HG03521 (cell line): ENCODE results near the gene ALDH4A1.
"Not testable (repeated sequence)": the region's sequence is repeated elsewhere in the genome, so short reads cannot be mapped to it uniquely, and the experiment has no call there.

Experiments
- ATAC-seq: cut with Tn5 transposase; IDR thresholded peaks from one replicate; pipeline ENCODE4 v1.9.1; 2021; ENCODE audit warnings: mild to moderate bottlenecking, moderate library complexity; ENCODE audit not compliant: unreplicated experiment

The ALDH4A1 gene

GRCh38 chr1:18858070-18858688, 44.2 kb downstream of the ALDH4A1 start:
- no peak for ATAC-seq

GRCh38 chr1:18856435-18856834, 45.9 kb downstream of the ALDH4A1 start:
- ATAC-seq = no peak

GRCh38 chr1:18855573-18855972, 46.8 kb downstream of the ALDH4A1 start:
- no peak for ATAC-seq

GRCh38 chr1:18854331-18855025, 47.9 kb downstream of the ALDH4A1 start:
- ATAC-seq = no peak

GRCh38 chr1:18852501-18852900, 49.9 kb downstream of the ALDH4A1 start:
- no peak for ATAC-seq

- ATAC-seq = no peak
Observed at GRCh38 chr1:18849261-18849711, 53.1 kb downstream of the ALDH4A1 start.

GRCh38 chr1:18847723-18848122, 54.6 kb downstream of the ALDH4A1 start:
- not testable (repeated sequence) for ATAC-seq

- ATAC-seq = no peak
Observed at GRCh38 chr1:18840145-18840544, 62.2 kb downstream of the ALDH4A1 start.

GRCh38 chr1:18836654-18837053, 65.7 kb downstream of the ALDH4A1 start:
- no peak for ATAC-seq

- not testable (repeated sequence) for ATAC-seq
Observed at GRCh38 chr1:18832319-18832718, 70.0 kb downstream of the ALDH4A1 start.

GRCh38 chr1:18831656-18832055, 70.7 kb downstream of the ALDH4A1 start:
- ATAC-seq = no peak

- no peak for ATAC-seq
Observed at GRCh38 chr1:18830596-18830995, 71.8 kb downstream of the ALDH4A1 start.

GRCh38 chr1:18829671-18830070, 72.7 kb downstream of the ALDH4A1 start:
- no peak for ATAC-seq

GRCh38 chr1:18828224-18828623, 74.1 kb downstream of the ALDH4A1 start:
- ATAC-seq = no peak

- ATAC-seq = no peak
Observed at GRCh38 chr1:18823438-18823837, 78.9 kb downstream of the ALDH4A1 start.
